Measurements from ENCODE around the gene ZNF619.
A peak's percentile ranks its signal among the peaks of the same experiment; 100 is the strongest.

Gene ZNF619

DNA sequence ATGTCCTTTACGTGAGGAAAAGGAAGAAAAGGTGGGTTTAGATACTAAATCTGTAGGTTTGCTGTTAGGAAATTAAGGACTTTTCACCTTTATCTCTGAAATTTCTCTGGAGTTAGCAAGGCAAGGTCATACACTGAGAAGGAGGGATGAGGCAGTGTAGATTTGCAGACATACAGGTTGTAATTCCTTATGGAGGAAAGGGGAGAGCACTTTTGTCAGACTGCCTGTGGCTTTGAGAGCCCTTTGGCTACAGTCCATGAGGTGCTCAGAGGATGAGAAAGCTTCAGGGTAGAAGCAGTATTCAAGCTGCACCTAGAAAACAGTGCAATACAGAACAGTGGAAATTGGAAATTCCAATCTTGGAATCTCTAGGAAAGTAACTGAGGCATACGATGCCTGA is 11.5 kb upstream of the ZNF619 start:
- DNase-seq (ENCODE audit: low spot score) = no peak

DNA sequence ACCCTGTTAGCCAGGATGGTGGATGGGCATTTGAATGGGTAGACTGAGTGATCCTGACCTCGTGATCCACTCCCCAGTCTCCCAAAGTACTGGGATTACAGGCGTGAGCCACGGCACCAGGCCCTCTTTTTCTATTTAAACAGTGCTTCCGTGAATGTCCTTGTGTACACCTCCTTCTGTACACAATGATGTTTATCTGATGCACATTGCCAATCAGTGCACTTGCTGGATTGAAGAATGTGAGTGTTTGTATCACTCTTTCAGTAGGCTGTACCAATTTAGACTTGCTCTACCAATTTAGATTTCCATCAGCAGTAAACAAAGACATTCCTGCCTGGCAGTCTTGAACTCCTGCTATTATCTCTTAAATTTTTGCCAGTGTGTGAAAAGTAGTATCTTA is 8.9 kb upstream of the ZNF619 start:
- no peak for DNase-seq (ENCODE audit: low spot score)

DNA sequence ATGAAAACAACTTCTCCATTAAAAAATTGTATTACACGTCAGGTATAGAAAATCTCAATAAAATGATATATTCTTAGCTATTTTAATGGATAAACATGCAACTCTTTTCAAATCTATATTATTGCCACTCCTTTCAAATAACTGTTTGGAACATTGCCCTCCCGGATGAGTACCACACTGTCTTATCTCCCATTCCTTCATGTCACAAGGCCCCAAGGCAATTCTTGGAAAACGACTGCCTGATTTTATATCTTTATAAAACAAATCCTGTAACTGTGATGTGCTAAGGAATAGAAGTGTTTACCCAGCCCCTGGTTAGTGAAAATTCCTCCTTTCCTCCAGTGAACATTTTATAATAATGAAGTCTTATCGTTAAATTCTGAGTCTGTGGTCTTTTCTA is 6.2 kb upstream of the ZNF619 start:
- DNase-seq (ENCODE audit: low spot score) = no peak

DNA sequence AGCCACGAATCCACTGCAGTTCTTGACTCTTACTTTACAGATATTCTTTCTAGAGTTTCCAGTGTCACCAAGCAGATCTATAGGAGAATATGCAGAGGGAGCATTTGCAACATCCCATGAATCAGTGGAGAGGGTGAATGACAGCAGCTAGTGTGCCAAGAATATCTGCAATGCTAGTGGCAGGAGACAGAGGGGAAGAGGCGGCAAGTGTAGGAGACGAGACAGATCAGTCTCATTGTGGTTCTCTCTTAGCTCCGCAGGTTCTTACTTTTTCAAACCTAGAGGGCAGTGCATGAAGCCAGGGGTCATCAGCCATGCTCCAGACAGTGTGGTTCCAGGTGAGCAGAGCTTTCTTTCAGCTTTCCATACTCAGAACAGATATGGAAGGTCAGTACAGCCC is 744 bp downstream of the ZNF619 start:
- DNase-seq (ENCODE audit: low spot score) = peak; percentile 30

DNA sequence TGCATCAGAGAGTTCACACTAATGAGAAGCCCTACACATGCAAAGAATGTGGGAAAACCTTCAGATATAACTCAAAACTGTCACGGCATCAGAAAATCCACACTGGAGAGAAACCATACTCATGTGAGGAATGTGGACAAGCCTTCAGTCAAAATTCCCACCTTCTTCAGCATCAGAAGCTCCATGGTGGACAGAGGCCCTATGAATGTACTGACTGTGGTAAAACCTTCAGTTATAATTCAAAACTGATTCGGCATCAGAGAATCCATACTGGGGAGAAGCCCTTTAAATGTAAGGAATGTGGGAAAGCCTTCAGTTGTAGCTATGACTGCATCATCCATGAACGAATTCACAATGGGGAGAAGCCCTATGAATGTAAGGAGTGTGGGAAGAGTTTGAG is 10.2 kb downstream of the ZNF619 start:
- DNase-seq (ENCODE audit: low spot score) = no peak

DNA sequence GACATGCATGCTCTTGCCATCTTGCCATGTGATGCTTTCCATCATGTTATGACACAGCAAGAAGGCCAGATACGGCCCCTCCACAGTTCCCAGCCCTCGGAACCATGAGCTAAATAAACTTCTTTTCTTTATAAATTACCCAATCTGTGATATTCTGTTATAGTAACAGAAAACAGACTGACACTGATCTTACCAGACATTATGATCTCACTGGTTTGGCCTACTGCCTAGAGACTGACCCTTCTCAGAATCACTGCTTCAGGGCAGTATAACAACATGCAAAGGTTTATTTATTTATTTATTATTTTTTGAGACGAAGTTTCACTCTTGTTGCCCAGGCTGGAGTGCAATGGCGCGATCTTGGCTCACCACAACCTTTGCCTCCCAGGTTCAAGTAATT is 14.0 kb downstream of the ZNF619 start:
- no peak for DNase-seq (ENCODE audit: low spot score)

DNA sequence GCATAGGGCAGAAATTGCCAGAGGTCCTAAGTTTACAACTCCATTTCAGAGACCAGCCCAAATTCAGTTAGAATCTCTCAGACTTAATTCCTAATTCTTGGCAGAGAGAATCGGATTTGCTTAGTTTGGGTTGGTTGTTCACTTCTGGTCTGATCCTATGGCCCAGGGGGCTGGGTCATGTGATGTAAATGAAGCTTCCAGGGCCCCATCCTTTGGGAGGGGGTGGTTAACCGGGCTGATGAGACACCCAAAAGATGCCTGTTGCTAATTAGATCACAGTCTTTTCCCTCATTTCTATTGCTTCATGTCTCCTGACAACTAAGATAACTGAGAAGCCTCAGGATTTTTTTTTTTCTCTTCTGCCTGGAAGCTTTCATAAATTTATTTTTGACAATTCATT is 17.8 kb downstream of the ZNF619 start:
- DNase-seq (ENCODE audit: low spot score) = no peak

DNA sequence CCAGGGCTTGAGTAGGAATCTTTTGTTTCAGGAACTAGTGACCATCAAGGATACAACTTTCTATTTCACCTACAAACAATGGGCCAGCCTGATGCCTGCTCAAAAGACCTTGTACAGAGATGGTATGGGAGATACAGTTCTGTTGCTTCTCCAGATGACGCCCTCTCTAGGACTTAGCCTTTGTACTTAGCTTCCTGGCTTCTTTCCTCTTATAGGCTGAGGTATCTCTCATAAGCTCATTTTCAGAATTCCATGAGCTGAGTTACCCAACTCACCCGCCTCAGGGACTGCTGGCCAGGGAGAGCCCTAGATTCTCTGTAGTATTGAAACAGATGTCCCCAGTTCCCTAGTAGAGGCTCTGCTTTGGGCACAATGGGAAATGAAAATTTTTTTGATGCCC is 20.4 kb downstream of the ZNF619 start:
- DNase-seq (ENCODE audit: low spot score) = no peak

DNA sequence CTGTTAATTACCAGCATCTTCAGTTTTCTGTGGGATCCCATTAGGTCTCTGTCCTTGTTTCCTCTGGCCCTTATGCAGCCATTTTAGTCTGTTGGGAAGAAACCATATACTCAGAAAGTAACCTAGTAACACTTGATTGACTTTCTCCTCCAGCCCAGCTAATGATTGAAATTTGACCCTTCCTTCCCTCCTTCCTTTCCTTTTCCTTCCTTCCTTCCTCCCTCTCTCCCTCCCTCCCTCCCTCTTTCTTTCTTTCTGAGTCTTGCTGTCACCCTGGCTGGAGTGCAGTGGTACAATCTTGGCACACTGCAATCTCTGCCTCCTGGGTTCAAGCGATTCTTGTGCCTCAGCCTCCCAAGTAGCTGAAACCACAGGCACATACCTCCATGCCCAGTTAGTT is 23.0 kb downstream of the ZNF619 start:
- DNase-seq (ENCODE audit: low spot score) = no peak

DNA sequence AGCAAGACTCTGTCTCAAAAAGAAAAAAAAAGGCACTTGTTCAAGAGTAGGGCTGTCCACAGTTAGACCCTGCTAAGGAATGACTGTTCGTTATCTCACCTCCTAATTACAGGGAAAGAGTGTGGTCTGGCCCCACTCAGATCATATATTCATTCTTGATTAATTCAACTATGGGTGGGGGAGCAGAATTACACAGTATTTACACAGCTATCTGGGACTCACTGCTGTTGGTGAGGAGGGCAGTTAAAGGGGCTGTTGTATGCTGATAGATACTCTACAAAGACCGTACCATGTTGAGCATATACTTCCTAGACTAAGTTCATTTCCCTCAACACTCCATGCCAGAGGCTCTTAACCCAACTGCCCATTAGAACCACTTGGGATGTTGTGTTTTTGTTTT is 25.1 kb downstream of the ZNF619 start:
- no peak for DNase-seq (ENCODE audit: low spot score)

DNA sequence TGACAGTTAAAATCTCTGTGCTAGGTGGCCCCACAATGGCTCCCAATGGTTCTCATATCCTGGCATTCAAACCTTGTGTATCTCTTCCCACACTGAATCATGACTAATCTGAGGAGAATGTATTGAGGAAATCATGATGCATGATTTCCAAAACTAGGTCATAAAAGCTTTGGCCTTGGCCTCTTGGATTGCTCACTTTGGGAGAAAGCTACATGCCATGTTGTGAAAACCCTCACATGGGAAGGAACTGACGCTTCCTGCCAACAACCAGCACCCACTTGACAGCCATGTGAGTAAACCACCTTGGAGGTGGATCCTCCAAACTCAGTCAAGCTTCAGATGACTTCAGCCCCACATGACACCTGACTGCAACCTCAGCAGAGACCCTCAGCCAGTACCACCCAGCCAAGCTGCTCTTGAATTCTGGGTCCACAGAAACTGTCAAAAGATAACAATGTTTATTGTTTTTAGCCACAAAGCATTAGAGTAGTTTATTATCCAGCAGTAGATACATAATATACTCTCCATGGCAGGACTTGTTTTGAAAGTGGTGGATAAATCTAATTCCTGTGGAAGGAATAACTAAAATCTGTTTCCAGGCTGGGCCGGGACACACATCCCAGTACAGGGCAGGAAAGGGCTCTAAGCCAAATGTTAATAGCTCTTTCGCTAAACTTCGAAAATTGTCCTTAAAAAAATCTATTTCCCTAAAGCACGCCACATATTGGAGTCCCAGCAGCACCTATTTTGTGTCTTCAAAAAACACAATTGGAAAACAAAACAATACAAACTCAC is 27.9 kb downstream of the ZNF619 start:
- peak; percentile 75 for DNase-seq (ENCODE audit: low spot score)

DNA sequence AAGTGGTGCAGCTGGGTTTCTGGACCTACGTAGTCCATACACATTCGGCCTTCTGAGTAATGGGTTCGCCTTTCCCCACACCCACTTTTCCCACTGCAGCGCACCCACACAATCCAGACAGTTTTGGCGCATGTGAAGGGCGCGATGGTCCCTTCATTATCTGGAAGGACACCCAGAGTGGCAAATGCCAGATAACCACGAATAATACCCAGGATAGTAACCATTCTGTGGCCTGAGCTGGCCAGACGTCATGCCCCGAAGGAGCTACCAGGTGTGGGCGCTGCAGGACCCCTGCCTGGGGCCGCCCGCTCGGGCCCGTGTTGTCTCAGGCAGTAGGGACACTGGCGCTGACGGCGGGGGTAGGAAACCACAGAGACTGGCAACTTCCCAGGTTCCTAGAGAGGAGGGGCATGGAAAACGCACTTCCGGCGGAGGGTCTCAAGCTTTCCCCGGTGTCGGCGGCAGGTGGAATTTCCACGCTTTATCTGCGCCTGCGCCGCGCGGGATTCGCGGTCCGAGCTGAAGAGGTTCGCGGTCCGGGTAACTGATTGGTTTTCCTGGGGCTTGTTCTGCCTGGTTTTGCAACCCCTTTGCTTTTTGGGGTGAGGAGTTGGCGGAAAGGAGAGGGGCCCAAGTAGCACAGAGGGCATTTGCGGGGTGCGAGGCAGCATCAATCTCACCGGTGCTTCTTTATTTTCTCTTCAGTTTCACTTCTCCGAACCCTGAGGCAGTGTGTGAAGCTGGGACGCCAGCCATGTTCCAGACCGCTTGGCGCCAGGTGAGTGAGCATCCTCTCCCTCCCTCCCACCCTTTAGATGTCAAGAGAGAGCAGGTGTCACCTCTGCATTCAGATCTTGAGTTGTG is 28.9 kb downstream of the ZNF619 start, which contains the start of gene ZNF620:
TSS of gene ZNF620 (plus strand) at position 441 of the 864 bp plus-strand sequence. CDS start at position 755, 314 bp downstream.
- peak; percentile 31 for DNase-seq (ENCODE audit: low spot score)

DNA sequence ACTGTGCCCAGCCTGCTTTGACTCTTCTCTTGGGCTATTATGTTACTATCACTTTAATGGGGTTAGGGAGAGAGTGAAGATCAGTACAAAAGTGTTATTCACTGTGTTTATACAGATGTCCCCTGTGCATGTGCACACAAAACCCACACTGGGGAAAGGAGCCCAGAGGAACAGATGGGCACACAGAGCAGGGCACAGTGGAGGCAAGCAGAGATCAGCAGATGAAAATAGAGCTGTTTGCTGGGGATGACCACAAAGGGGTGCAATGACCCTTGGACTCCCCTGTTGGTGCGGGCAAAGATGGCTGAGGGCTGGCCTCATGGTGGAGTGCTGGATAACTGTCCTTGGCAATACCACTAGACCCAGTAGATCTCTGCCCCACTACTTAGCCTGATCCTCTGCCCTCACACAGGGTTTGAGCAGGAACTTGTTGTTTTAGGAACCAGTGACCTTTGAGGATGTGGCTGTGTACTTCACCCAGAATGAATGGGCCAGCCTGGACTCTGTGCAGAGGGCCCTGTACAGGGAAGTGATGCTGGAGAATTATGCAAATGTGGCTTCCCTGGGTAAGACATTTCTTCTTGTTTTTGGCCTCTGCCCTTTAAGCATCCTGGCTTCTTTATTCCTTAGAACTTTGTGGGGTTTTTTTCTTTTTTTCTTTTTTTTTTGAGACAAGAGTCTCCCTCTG is 34.3 kb downstream of the ZNF619 start:
- DNase-seq (ENCODE audit: low spot score) = no peak

DNA sequence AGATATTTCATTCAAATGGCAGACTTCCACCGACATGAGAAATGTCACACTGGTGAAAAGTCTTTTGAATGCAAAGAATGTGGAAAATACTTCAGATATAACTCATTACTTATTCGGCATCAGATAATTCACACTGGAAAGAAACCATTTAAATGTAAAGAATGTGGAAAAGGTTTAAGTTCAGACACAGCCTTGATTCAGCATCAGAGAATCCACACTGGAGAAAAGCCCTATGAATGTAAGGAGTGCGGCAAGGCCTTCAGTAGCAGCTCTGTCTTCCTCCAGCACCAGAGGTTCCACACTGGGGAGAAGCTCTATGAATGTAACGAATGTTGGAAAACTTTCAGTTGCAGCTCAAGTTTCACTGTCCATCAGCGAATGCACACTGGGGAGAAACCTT is 39.3 kb downstream of the ZNF619 start:
- DNase-seq (ENCODE audit: low spot score) = no peak

DNA sequence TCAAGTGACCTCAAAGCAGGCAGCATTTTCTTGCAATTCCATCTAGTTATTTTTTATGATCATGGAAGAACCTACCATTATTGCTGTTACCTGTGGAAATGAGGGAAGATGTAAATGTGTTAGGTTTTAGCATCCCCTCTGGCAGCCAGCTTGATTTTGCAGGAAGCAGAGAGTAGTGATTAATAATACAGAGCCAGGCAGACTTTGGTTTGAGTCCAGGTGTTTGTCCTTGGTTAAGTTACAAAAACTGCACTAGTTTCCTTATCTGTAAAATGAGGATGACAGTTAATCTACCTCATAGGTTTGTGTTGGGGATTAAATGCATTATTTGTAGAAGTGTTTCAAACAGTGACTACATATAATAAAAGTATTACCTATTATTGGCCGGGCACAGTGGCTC is 41.1 kb downstream of the ZNF619 start:
- no peak for DNase-seq (ENCODE audit: low spot score)

DNA sequence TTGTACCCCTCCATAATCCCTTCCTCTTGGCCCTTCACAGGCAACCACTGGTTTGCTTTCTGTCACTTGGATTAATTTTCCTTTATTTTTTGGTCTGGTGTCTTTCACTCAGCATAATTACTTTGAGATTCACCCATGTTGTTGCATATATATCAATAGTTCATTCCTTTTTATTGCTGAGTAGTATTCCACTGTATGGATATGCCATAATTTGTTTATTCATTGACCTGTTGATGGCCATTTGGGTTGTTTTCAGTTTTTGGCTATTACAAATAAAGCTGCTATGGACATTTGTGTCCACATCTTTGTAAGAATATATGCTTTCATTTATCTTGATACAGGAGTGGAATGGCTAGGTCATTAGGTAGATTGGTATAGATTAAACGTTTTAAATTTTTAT is 41.9 kb downstream of the ZNF619 start:
- no peak for DNase-seq (ENCODE audit: low spot score)

DNA sequence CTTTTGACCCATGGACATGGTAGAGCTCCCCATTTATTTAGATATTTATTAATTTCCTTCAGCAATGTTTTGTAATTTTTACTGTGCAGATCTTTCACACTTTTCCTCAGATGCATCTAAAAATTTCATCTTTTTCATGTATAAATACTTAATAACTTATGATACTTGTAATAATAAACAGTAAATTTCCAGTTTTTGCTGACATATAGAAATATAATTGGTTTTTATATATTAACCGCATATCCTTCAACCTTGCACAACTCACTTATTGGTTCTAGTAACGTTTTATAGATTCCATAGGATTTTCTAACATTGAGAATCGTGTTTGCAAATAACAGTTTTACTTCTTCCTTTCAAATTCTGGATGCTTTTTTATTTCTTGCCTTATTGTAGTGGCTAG is 44.3 kb downstream of the ZNF619 start:
- no peak for DNase-seq (ENCODE audit: low spot score)

DNA sequence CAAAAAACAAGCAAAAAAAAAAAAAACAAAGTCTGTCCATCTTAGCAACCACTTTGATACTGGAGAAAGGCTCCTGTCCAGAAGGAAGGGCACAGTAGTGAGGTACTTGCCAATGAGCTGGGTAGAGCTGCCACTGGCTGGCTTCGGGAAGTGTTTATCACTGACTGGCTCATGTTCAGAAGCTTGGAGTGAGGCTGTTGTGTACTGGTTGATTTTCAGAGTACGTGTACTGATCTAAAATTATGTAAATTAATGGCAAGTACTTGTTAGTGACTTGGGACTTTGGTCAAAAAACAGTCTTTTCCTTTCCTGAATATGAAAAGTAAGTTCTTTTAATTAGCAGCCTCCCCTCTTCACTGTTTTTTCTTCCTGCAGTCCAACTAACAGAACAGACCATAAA is 46.9 kb downstream of the ZNF619 start:
- no peak for DNase-seq (ENCODE audit: low spot score)

DNA sequence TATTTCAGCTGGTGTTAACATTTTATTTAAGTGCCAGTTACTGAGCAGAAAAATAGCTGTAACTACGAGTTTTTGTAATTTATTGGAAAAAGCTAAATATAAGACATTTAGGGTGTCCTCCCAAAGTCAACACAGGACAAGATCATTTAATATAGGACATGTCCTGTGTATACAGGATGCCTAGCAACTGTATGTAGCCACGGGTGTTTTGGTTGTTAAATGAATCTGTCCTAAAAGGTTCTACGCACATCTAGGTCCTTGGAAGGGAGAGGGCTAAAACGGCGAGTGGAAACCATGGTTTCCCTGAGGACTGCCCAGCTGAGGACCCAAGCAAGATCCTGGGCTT is 47.3 kb downstream of the ZNF619 start:
- DNase-seq (ENCODE audit: low spot score) = peak; percentile 24

DNA sequence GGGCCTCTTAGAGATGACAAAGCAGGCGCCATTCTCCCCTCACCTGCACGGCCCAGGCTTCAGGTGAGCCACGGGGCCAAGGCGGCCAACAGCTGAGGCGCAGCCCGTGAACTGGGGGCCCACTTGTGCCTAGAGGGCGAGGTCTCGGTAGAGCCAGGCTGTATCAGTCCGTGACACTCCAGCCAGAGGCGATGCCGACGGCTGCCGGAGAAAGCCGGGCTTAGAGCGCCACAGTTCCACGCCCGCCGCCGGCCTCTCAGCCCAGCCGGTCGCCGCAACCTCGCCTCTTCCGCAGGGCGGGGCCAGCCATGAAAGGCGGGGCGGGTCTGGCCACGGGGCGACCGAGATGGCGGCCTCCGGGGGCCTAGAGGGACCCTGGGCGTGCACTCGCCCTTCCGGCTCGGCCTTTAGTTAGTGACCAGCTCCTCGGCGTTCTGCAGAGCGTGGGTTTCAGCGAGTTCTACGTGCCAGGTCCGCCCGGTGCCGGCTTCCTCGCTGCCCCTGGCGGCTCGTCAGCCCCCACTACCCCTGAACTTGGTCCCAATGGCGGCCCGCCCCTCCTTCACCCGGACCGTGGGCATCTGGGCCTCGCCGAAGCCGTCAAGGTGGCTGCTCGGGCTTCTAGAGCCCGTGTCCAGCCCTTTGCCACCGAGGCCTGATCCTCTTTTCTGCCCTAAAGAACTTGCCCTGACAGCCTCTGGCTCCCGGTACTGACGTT is 47.8 kb downstream of the ZNF619 start, which contains the start of gene ZNF621:
TSS of gene ZNF621 (plus strand) at position 393 of the 718 bp plus-strand sequence. CDS start 881 bp downstream, outside the sequence.
- DNase-seq (ENCODE audit: low spot score) = peak; percentile 86

DNA sequence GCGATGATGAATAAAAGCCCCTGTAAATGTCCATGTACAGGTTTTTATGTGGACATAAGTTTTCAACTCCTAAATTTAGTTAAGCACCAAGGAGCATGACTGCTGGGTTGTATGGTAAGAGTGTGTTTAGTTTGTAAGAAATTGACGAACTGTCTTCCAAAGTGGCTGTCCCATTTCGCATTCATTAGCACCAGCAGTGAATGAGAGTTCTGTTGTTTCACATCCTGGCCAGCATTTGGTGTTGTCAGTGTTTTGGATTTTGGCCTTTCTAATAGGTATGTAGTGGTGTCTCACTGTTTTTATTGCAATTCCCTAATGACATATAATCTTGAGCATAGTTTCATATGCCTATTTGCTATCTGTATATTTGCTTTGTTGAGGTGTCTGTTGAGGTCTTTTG is 51.5 kb downstream of the ZNF619 start:
- no peak for DNase-seq (ENCODE audit: low spot score)

DNA sequence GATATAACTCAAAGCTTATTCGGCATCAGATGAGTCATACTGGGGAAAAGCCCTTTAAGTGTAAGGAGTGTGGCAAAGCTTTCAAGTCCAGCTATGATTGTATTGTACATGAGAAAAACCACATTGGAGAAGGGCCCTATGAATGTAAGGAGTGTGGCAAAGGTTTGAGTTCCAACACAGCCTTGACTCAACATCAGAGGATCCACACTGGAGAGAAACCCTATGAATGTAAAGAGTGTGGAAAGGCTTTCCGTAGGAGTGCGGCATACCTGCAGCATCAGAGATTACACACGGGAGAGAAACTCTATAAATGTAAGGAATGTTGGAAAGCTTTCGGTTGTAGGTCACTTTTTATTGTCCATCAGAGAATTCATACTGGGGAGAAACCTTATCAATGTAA is 55.3 kb downstream of the ZNF619 start:
- DNase-seq (ENCODE audit: low spot score) = no peak
